ENCODE results near the gene ELP6.

Gene ELP6, protein sequence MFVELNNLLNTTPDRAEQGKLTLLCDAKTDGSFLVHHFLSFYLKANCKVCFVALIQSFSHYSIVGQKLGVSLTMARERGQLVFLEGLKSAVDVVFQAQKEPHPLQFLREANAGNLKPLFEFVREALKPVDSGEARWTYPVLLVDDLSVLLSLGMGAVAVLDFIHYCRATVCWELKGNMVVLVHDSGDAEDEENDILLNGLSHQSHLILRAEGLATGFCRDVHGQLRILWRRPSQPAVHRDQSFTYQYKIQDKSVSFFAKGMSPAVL

DNA sequence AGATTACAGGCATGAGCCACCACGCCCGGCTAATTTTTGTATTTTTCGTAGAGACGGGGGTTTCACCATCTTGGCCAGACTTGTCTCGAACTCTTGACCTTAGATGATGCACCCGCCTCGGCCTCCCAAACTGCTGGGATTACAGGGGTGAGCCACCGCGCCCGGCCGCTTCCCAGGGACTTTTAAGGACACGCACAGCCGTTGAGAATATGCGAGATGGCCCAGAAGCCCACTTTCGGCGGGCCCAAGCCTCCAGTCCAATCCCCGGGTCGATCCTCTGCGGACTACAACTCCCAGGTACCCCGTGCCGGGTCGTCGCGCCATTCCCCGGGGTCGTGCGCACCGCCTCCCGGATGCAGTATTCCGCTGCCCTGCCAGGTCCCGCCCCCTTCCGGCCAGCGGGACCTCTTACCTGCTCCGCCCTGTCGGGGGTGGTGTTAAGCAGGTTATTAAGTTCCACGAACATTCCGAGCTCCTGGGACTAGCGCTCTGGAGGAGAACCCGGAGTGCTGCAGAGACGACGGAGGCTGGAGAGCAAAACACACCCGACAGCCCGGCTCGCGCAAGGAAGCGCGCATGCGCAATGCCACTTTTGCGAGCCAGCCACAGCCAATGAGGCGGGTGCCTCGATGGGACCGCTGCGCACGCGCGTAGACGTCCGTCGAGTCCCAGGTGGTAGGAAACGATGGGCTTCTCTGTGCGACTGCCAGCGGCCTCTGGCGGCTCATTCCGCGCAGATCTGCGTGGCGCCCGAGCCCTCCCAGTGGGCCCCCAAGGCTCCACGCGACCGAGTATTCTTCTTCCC lies at the start of gene ELP6:
Gene ELP6 (minus strand): TSS at position 588 of the 805 bp plus-strand sequence. CDS start 122 bp downstream, at position 466.
- peak; percentile 93 for DNase-seq

DNA sequence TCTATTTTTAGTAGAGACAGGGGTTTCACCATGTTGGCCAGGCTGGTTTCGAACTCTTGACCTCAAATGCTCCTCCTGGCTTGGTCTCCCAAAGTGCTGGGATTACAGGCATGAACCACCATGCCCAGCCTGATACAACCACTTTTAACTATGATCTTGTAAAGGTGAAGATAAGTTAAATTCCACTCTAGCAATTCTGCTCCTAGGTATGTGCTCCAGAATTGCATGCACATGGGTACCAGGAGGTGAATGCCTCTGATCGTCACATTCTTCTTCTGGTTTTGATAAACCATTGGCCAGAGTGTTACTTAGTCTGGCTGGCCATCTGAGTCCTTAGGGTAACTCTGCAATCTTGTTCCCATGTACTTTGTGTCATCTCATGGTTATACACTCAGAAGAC lies 42.8 kb upstream of the ELP6 start:
- DNase-seq = no peak

DNA sequence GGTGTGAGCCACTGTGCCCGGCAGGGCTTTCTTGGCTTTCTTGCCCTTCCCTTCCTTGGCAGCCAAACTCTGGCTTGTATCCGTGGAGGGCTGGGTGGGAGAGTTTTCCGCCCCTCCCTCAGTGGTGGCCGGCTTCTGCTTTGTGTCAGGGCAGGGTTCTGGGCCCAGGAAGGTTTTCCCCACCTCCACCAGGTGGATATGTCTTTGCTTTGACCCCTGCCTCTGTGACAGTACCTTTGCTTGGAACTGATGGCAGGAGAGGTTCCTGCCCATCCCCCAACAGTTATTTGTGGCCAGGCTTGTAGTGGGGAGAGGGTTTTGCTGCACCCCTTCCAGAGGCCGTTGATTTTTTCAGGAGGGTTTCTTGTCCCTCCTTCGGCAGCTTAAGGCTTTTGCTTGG lies 40.8 kb upstream of the ELP6 start:
- no peak for DNase-seq

DNA sequence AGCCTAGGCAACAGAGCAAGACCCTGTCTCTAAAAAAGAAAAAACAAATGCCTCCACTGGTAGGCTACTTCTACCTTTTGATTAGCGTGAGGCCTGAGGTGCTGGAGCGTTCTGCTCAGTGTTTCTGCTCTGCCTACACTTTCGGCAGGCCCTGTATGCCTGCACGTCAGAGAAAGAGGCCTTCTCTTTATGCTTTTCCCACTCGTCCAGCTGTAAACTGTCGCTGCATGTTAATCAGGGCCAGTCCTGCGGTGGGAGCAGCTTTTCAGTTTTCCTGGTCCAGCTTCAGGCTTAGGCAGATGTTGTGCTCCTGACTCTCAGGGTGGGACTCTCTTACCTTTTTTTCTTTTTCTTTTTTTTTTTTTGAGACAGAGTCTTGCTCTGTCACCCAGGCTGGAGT lies 39.9 kb upstream of the ELP6 start:
- no peak for DNase-seq

DNA sequence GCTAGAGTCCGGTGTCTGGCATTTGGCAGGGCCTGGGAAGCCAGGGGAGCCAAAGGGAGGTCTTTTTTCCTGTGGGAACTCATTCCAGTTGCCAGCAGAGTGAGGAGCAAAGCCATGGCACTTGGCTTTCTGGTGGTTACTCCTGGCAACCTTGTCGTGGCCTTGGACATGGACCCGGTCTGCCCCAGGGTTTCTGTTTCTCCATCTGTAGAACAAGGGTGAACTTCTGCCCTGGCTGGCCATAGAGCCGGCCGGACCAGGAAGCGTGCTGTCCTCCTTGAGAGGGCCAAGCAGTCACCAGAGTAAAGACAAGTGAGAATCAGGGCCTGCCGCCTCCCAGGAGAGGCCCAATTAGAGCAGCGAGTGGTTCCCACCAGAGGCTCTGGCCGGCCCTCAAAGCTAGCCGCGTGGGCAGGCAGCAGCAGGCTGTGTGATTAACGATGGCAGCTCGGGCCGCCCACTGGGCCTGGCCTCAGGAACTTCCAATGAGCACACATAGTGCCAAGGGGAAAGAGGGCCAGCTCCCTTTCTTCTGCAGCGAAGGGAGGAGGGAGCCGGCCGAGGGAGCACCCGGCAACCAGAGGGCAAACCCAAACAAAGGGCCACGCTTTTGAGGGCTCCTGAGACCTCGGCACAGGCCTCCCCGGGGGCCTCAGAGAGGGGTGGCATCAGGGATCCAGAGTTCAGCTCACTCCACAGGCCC lies 29.1 kb upstream of the ELP6 start:
- DNase-seq = no peak

DNA sequence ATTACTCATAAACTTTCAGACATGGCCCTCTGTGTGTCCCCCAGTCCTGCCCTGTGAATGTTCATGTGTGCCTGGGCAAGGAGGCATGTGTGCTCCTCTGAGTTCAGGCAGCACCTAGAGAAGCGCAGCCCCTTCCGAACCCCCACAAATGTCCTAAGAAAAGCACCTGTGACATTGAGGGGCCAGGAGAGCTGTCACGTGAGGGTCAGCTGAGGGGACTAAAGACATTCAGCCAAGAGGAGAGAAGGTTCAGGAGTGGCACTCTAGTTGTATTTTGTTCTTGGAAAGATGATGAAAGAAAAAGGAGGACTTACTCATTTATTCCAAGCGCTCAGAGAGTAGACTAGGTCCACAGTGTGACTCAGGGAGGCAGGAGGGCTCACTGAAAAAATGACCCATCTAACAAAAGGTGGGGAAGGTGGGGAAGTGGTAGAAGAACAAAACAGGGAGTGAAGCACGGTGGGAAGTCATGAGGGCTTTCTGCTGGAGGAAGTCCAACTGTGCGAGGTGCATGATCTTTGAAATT lies 28.1 kb upstream of the ELP6 start:
- no peak for DNase-seq

DNA sequence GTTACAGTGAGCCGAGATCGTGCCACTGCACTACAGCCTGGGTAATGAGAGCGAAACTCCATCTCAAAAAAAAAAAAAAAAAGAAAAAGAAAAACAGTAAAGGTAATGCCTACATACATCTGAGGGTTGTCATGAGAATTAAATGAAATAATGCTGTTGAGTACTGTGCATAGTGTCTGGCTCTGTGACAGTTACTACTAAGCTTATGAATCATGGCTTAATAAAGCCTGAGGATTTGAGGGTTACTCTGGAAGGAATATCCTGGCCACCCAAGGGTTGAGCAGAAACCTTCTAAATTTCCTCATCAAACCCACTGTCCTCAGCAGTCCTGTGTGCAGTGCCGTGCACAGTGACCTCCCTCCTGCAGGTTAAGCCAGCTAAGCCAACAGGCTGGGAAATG lies 26.8 kb upstream of the ELP6 start:
- no peak for DNase-seq

DNA sequence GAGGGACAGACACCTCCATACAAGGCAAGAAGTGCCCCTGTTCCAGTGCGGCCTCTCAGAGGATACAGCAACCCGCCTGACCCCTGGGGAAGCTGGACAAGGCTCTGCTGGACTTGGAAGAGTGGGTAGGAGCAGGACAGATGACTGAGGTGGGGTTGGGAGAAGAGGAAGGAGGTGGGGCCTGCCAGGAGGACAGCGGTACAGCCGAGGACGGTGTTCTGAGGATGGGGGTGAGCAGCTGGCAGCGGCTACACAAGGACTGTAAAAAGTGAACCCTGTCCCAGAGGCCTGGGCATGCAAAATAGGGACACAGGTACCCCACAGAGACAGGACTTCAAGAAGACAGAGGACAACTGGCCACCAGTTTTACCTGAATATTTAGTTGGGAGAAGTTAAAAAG lies 23.5 kb upstream of the ELP6 start:
- no peak for DNase-seq

DNA sequence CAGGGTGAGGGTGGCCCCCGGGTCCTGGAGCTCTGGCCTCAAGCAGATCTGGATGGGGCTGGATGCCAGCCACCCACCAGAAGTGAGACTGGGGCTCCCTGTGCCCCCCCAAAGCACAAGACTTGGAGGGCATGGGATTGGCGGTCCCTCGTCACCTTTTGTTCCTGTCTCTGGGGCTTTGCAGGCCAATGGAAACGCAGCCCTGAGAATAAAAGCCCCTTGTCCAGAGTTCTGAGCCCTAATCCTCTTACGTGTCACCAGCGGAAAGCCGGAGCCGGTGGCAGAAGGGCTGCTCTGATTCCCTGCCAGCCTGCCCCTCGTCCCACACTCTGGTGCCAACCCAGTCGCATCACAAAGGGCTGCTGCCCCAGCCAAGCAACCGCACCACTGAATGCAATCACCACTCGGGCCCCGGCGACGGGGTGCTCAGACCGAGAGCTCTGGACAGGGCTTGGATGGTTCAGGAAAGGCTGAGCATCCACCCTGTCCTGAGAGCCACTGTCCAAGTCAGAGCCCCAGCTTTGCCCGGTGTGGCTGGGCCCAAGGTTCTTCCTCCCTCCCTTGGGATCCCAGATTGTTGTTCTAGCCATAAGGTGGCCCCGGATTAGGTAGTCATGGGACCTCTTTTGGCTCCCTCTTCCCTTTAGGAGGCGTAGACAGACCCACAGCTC lies 22.8 kb upstream of the ELP6 start:
- DNase-seq = no peak

DNA sequence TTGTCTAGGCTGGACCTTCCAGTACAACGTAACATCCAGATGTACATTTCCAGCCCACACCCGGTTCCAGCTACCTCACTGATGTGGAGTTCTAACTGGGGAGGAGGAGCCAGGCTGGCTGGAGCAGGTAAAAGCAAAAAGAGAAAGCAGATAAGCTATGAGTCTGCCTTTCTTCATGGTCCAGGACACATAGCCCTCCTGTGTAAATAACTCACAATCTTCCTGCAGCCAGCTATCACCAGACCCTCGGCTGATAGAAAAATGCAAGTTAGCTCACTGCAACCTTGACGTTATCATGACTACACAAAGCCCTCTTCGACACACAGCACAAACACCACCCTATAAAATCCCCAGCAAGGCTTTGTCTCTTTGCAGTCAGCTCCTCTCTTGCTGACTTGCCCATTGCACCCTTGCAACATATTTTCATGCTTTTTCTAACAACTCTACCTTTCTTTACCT lies 20.5 kb upstream of the ELP6 start:
- no peak for DNase-seq

DNA sequence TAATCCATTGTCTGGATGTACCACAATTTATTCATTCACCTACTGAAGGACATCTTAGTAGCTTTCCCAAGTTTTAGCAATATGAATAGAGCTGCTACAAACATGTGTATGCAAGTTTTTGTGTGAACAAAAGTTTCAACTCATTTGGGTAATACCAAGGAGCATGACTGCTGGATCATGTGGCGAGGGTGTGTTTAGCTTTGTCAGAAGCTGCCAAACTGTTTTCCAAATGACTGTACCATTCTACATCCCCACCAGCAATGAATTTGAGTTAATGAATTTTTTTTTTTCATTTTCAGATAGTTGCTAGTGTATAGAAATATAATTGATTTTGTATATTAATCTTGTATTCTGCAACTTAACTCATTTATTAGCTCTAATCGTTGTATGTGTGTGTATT lies 20.0 kb upstream of the ELP6 start:
- DNase-seq = no peak

DNA sequence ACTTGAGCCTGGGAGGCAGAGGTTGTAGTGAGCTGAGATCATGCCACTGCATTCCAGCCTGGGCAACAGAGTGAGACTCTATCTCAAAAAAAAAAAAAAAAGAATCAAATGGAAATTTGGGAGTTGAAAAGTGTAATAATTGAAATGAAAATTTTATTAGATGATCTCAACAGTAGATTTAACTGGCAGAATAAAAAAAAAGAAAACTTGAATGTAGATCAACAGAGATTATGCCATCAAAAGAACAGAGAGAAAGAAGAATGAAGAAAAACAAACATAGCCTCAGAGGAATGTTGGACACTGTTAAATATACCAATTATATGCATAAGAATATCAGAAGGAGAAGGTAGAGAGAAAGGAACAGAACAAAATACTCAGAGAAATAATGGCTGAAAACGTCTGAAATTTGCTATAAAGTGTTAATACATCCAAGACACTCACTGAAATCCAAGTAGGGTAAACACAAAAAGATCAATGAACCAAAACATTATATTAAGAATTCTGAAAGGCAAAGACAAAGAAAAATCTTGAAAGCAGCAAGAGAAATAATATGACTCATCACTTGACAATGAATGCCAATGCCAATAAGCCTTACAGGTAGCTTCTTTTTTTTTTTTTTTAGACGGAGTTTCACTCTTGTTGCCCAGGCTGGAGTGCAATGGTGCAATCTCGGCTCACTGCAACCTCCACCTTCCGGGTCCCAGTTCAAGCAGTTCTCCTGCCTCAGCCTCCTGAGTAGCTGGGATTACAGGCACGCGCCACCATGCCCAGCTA lies 14.6 kb upstream of the ELP6 start:
- DNase-seq = peak; percentile 18

DNA sequence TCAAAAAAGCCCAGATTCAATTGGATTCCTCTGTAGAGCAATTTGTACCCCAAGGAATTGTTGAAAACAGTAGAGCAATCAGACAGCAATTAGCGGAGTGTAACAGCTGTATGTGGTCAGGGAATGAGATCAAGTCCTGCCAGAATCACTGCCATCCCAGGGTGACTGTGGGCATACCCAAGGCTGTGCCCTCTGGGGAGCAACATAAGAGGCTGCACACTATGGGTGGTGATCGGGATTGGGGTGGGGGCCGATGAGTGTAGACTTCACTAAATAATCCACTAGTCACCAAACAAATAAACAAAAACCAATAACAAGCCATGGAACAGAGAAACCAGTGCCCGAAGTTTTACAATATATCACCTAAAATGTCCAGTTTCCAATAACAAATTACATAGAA lies 12.1 kb upstream of the ELP6 start:
- DNase-seq = no peak

DNA sequence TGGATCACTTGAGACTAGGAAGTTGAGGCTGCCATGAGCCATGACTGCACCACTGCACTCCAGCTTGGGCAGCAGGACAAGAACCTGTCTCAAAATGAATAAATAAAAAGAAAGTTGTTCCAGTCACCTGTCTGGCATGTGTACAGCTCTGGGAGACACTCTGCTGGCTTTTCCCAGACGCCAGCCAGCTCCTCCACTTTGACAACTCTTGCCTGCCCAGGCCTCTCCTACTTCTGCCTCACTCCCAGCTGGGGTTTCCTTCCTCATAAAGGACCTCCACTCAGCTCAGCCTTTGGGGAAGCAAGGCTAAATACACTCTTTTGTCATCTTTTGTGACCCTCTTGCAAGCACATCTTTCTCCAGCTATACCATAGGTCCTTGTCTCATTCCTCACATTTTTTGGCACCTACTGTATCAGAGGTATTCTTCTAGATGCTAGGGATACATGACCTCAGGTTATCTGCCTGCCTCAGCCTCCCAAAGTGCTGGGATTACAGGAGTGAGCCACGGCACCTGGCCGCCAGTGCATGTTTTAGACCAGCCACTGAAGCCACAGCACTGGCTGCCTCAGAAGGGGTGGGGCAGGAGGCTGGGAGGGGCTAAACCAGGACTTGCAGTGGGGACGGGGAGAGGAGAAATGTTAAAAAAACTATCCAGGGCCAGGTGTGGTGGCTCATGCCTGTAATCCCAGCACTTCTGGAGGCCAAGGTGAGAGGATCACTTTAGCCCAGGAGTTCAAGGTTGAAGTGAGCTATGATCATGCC lies 10.0 kb upstream of the ELP6 start:
- DNase-seq = no peak

DNA sequence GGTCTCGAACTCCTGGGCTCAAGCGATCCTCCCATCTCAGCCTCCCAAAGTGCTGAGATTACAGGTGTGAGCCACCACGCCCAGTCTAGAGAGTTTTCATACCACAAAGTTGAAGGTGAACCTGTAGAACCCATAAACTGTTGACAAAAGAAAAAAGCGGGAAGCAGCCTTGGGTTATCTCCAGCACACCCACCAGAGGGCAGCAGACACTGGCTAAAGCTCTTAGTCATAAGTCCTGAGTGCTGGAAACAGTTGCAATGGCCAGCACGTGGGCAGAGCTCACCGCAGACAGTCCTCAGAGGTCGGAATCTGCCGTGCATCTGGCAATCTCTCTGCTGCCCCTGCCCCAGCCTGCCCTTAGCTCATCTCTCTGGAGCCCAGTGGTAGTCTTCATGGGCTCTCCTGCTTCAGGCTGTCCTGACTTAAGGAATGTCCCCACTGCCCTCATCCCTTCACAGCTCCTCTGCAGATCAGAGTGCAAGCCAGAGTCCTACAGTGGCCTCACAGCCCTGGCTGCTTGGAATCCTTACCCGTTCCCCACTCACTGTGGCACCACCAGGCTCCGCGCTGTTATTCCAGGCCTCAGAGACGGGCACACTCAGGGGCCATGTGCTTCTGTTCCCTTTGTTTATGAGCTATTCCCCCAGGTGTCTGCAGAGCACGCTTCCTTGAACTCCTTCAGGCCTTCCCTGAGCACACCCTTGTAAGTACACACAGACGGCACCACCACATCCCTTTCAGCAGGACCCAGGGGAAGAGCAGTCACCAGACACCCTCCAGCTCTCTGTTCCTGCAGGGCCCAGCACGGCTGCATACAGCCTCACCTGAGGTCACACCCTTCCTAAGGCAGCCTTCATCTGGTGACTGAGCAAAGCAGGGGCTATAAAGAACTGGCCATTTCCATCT lies 8.8 kb upstream of the ELP6 start:
- peak; percentile 73 for DNase-seq

DNA sequence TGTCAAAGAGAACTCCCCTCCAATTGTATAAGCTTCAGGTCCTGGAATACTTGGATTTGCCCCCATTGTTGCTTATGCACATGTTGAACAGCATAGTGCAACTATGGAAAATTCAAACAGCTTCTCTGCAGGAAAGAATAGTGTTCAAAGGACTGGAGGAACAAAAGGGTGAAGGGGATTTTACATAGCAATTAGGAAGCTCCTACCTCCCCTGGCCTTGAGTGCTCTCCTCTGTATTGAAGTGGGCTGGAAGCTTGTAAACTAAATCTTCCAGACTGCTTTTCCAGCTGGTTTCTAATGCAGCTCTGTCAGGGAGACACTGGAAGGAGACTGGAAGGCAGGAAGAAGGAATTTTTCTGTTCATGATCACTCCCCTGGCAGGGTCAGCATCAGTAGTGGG lies 7.2 kb upstream of the ELP6 start:
- DNase-seq = no peak

DNA sequence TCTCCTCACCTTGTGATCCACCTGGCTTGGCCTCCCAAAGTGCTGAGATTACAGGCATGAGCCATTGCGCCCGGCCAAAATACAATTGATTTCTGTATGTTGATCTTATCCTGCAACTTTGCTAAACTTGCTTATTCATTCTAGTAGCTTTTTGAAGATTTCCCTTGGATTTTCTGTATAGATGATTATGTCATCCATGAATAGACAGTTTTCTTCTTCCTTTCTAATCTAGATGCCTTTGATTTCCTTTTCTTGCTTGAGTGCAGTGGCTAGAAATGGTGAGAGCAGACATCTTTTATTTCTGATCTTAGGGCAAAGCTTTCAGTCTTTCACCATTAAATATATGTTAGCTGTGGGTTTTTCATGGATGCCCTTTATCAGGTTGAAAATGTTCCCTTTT lies 4.4 kb upstream of the ELP6 start:
- no peak for DNase-seq

DNA sequence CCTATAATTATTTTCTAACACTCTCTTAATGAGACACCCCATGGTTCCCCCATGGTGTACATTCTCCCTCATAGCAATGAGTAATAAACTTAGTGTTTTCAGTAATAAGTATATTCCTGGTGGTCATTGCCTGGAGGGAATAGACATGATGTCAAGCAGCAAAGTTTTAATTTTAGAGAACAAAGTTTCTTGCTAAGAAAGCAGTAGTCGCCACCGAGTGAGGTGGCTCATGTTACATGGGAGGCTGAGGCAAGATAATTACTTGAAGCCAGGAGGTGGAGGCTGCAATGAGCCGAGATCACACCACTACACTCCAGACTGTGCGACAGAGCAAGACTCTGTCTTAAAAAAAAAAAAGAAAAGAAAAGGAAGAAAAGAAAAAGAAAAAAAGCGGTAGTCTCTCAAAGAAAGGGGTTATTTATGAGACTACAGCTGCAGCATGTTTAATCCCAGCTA lies 2.4 kb upstream of the ELP6 start:
- DNase-seq = no peak

DNA sequence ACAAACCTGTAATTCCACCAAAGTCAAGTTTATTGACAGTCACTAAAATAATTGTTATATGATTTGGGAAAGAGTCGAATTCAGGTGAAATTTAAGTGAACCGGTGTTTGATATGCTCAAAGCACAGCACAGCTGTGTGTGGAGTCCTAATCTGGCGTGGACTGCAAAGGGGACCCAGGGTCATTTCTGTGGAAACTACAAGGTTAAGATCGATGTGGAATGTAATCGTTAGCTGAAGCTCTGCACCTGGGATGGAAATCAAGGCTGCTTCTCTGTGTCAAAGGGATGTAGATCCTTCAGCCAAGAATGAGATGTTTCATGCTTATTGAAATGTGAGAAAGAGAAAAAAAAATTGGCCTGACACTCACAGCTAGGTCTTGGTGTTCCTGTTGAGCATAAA lies 1.6 kb upstream of the ELP6 start:
- DNase-seq = no peak

DNA sequence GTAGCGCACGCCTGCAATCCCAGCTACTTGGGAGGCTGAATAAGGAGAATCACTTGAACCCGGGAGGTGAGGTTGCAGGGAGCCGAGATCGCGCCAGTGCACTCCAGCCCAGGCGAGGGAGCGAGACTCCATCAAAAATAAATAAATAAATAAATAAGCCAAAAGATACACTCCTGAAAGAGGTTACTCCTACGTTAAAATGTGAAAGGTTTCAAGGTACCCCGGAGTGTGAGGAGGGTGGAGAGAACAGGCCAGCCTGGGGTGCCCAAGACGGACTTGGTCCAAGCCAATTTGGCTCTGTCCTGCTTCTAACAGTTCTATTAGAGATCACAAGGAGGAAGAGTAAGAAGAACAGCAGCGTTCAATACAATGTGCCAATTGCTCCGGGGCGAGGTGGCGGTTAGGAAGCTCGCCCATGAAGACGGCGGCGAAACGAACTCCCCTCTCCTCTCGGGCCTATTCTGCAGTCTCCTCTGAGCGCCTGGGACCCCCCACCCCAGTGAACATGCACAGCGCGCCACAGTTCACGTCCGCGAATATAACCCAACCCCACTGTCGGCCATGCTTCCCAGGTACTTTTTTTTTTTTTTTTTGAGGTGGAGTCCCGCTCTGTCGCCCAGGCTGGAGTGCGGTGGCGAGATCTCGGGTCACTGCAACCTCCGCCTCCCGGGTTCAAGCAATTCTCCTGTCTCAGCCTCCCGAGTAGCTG lies 942 bp downstream of the ELP6 start:
- no peak for DNase-seq
